HEK293 (cell line): Measurements from ENCODE around the gene TBX3.
"Not testable (repeated sequence)": the region's sequence is repeated elsewhere in the genome, so short reads cannot be mapped to it uniquely, and the experiment has no call there.

Experiments
- CTCF ChIA-PET: fragments of 350-600 bp; formaldehyde crosslinking; extraction: SDS; loops from one replicate; lab custom pipeline; 2021; ENCODE audit warnings: antibody characterized with exemption; lab: Yijun Ruan, JAX
- POLR2A ChIA-PET: fragments of 300-600 bp; formaldehyde crosslinking; extraction: SDS; loops from one replicate; lab custom pipeline; 2020; ENCODE audit warnings: antibody characterized with exemption, inconsistent platforms; lab: Yijun Ruan, JAX
- H3K27ac ChIP-seq: fragments of 200-500 bp; sonication (Bioruptor generic); 2 replicates; pipeline ENCODE4 v1.5.1; 2014; ENCODE audit warnings: low read depth, low read length, control low read depth, inconsistent platforms; ENCODE audit errors: extremely low read depth
- H3K36me3 ChIP-seq, 2 experiments: fragments of 200-500 bp in 1 of 2; sonication (Bioruptor generic) in 1 of 2; 1 replicate in 1 of 2; 2 replicates in 1 of 2; pipeline ENCODE4 v1.5.1; 2014 to 2017; ENCODE audit warnings: inconsistent platforms in 2 of 2, low read length in 2 of 2; ENCODE audit not compliant: control insufficient read depth in 2 of 2, insufficient read depth in 1 of 2
- H3K4me1 ChIP-seq: fragments of 200-500 bp; sonication (Bioruptor generic); 2 replicates; pipeline ENCODE4 v1.5.1; 2014; ENCODE audit warnings: mild to moderate bottlenecking, low read length, inconsistent platforms; ENCODE audit not compliant: control insufficient read depth, insufficient read depth
- H3K4me3 ChIP-seq: 2 replicates; pipeline ENCODE4 v1.5.1; 2011; ENCODE audit warnings: low read depth, mild to moderate bottlenecking, control low read depth, low read length, moderate library complexity
- H3K9me3 ChIP-seq: fragments of 200-500 bp; sonication (Bioruptor generic); 2 replicates; pipeline ENCODE4 v1.5.1; 2014; ENCODE audit warnings: low read depth, low read length, inconsistent platforms; ENCODE audit not compliant: control insufficient read depth, insufficient read depth
- IKZF3 ChIP-seq: fragments of 450-650 bp; IDR thresholded peaks from 2 replicates; pipeline ENCODE4 v1.5.0; 2018; ENCODE audit warnings: missing biosample characterization, mild to moderate bottlenecking, missing genetic modification characterization, moderate library complexity
- KLF9 ChIP-seq: fragments of 450-650 bp; formaldehyde crosslinking; IDR thresholded peaks from 2 replicates; pipeline ENCODE4 v1.5.1; 2016; ENCODE audit warnings: missing biosample characterization, missing genetic modification characterization, low read depth
- PRDM10 ChIP-seq: fragments of 450-650 bp; formaldehyde crosslinking; IDR thresholded peaks from 2 replicates; pipeline ENCODE4 v1.5.1; 2016; ENCODE audit warnings: missing biosample characterization, missing genetic modification characterization
- ZBTB21 ChIP-seq: fragments of 450-650 bp; formaldehyde crosslinking; IDR thresholded peaks from 2 replicates; pipeline ENCODE4 v1.5.1; 2017; ENCODE audit warnings: missing biosample characterization, missing genetic modification characterization
- ZBTB8A ChIP-seq: fragments of 450-650 bp; formaldehyde crosslinking; IDR thresholded peaks from 2 replicates; pipeline ENCODE4 v1.5.1; 2016; ENCODE audit warnings: missing biosample characterization, missing genetic modification characterization
- ZNF133 ChIP-seq: fragments of 450-650 bp; formaldehyde crosslinking; IDR thresholded peaks from 2 replicates; pipeline ENCODE4 v1.5.1; 2016; ENCODE audit warnings: missing biosample characterization, missing genetic modification characterization
- ZNF157 ChIP-seq: fragments of 450-650 bp; formaldehyde crosslinking; IDR thresholded peaks from 2 replicates; pipeline ENCODE4 v1.5.1; 2016; ENCODE audit warnings: missing biosample characterization, missing genetic modification characterization
- ZNF24 ChIP-seq: fragments of 450-650 bp; formaldehyde crosslinking; IDR thresholded peaks from 2 replicates; pipeline ENCODE4 v1.5.1; 2016; ENCODE audit warnings: missing biosample characterization, missing genetic modification characterization
- ZNF366 ChIP-seq: fragments of 450-650 bp; formaldehyde crosslinking; conservative IDR thresholded peaks from 2 replicates; pipeline ENCODE4 v1.5.1; 2016; ENCODE audit warnings: missing biosample characterization, missing genetic modification characterization
- ZNF404 ChIP-seq: fragments of 450-650 bp; formaldehyde crosslinking; IDR thresholded peaks from 2 replicates; pipeline ENCODE4 v1.5.1; 2017; ENCODE audit warnings: missing biosample characterization, missing genetic modification characterization
- ZNF416 ChIP-seq: fragments of 450-650 bp; formaldehyde crosslinking; IDR thresholded peaks from 2 replicates; pipeline ENCODE4 v1.5.1; 2016; ENCODE audit warnings: missing biosample characterization, missing genetic modification characterization
- ZNF558 ChIP-seq: fragments of 450-650 bp; formaldehyde crosslinking; IDR thresholded peaks from 2 replicates; pipeline ENCODE4 v1.5.1; 2016; ENCODE audit warnings: missing biosample characterization, missing genetic modification characterization
- ZNF561 ChIP-seq: fragments of 450-650 bp; IDR thresholded peaks from 2 replicates; pipeline ENCODE4 v1.5.1; 2018; ENCODE audit warnings: missing biosample characterization, missing genetic modification characterization, borderline replicate concordance
- ZNF585B ChIP-seq: fragments of 450-650 bp; formaldehyde crosslinking; IDR thresholded peaks from 2 replicates; pipeline ENCODE4 v1.5.1; 2016; ENCODE audit warnings: missing biosample characterization, missing genetic modification characterization
- ZNF596 ChIP-seq: fragments of 450-650 bp; IDR thresholded peaks from 2 replicates; pipeline ENCODE4 v1.5.0; 2018; ENCODE audit warnings: missing biosample characterization, mild to moderate bottlenecking, missing genetic modification characterization, moderate library complexity
- ZNF600 ChIP-seq: fragments of 450-650 bp; formaldehyde crosslinking; IDR thresholded peaks from 2 replicates; pipeline ENCODE4 v1.5.1; 2016; ENCODE audit warnings: missing biosample characterization, missing genetic modification characterization
- ZNF629 ChIP-seq: fragments of 450-650 bp; formaldehyde crosslinking; IDR thresholded peaks from 2 replicates; pipeline ENCODE4 v1.5.1; 2017; ENCODE audit warnings: missing biosample characterization, missing genetic modification characterization
- ZNF660 ChIP-seq: fragments of 450-650 bp; IDR thresholded peaks from 2 replicates; pipeline ENCODE4 v1.5.1; 2018; ENCODE audit warnings: missing biosample characterization, mild to moderate bottlenecking, missing genetic modification characterization
- ZNF707 ChIP-seq: fragments of 450-650 bp; formaldehyde crosslinking; IDR thresholded peaks from 2 replicates; pipeline ENCODE4 v1.5.1; 2016; ENCODE audit warnings: missing biosample characterization, missing genetic modification characterization
- TF ChIP-seq, protein P1 (sequence below): fragments of 450-650 bp; formaldehyde crosslinking; IDR thresholded peaks from 2 replicates; pipeline ENCODE4 v1.5.1; 2016; ENCODE audit warnings: missing biosample characterization, missing genetic modification characterization
- TF ChIP-seq, protein P2 (sequence below): fragments of 450-650 bp; formaldehyde crosslinking; IDR thresholded peaks from 2 replicates; pipeline ENCODE4 v1.5.1; 2016; ENCODE audit warnings: missing biosample characterization, missing genetic modification characterization

TBX3 gene

DNA sequence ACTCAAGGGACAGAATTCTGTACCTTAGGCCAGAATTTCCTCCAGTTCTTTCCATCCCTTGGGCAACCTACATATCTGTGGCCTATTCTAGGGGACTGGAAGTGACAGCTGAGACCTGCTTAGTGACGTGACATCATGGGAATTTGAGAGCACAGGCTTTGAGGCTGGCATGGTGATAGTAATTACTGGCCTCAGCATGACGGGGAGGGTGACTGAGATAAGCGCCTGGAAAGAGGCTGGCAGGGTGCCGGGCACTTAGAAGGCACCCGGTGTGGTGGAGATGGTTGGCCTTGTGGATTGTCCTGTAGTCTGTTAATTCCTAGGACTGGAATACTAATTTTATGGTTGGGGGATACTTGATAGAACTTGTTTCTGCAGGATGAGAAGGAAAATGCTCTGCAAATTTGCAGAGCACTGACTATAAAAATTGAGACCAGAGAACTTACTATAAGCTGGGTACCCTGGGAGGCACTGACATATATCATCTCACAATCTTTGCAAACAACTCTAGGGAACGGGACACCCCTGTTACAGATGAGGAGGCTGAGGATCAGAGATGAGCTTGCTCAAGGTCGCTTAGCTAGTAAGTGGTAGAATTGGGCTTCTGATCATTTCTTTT lies 42.2 kb upstream of the TBX3 start (continued):
- TF ChIP-seq ZNF660 (no peak; the same call in 1 of the 2 replicates), PRDM10 (peak; percentile 98), ZNF416 (tag by site-specific recombination) (no peak), ZBTB8A (peak; percentile 99), ZNF707 (tag by site-specific recombination) (no peak), IKZF3 (tag by site-specific recombination) (peak; percentile 63; the same call in 1 of the 2 replicates), ZNF600 (tag by site-specific recombination) (0 out of 2 replicates have a peak, but pooled peaks have one; percentile 27), ZBTB21 (tag by site-specific recombination) (peak; percentile 93), ZNF629 (tag by site-specific recombination) (peak; percentile 96), ZNF561 (tag by site-specific recombination) (0 out of 2 replicates have a peak, but pooled peaks have one; percentile 71), ZNF366 (tag by site-specific recombination) (no peak)
- TF ChIP-seq, protein P1, sequence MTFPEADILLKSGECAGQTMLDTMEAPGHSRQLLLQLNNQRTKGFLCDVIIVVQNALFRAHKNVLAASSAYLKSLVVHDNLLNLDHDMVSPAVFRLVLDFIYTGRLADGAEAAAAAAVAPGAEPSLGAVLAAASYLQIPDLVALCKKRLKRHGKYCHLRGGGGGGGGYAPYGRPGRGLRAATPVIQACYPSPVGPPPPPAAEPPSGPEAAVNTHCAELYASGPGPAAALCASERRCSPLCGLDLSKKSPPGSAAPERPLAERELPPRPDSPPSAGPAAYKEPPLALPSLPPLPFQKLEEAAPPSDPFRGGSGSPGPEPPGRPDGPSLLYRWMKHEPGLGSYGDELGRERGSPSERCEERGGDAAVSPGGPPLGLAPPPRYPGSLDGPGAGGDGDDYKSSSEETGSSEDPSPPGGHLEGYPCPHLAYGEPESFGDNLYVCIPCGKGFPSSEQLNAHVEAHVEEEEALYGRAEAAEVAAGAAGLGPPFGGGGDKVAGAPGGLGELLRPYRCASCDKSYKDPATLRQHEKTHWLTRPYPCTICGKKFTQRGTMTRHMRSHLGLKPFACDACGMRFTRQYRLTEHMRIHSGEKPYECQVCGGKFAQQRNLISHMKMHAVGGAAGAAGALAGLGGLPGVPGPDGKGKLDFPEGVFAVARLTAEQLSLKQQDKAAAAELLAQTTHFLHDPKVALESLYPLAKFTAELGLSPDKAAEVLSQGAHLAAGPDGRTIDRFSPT (tag by site-specific recombination), result no peak

GRCh38 chr12:114722176-114722575 lies 38.2 kb upstream of the TBX3 start:
- H3K4me1 ChIP-seq, POLR2A ChIA-PET, H3K4me3 ChIP-seq, CTCF ChIA-PET, H3K27ac ChIP-seq, H3K36me3 ChIP-seq, H3K9me3 ChIP-seq: not testable (repeated sequence)
- peak; percentile 91 for TF ChIP-seq ZNF596 (tag by site-specific recombination)
- TF ChIP-seq ZNF366 (tag by site-specific recombination), result peak; percentile 44; the same call in 1 of the 2 replicates

- TF ChIP-seq ZNF558 (no peak), ZNF404 (tag by site-specific recombination) (no peak), ZNF24 (tag by site-specific recombination) (no peak), ZNF585B (tag by site-specific recombination) (no peak), KLF9 (no peak), ZNF157 (tag by site-specific recombination) (no peak), IKZF3 (tag by site-specific recombination) (no peak), ZNF133 (tag by site-specific recombination) (no peak), ZNF596 (tag by site-specific recombination) (no peak)
- TF ChIP-seq, protein P2, sequence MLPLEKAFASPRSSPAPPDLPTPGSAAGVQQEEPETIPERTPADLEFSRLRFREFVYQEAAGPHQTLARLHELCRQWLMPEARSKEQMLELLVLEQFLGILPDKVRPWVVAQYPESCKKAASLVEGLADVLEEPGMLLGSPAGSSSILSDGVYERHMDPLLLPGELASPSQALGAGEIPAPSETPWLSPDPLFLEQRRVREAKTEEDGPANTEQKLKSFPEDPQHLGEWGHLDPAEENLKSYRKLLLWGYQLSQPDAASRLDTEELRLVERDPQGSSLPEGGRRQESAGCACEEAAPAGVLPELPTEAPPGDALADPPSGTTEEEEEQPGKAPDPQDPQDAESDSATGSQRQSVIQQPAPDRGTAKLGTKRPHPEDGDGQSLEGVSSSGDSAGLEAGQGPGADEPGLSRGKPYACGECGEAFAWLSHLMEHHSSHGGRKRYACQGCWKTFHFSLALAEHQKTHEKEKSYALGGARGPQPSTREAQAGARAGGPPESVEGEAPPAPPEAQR, result no peak
- POLR2A ChIA-PET, result no interaction called here
- Histone ChIP-seq H3K36me3 (no peaks in the 10 kb centered on the region), H3K4me1 (peaks cover 3% of the 10 kb centered on the region; the same call in 1 of the 2 replicates), H3K9me3 (no peaks in the 10 kb centered on the region), H3K4me3 (no peak overlapping the region), H3K27ac (no peak overlapping the region)
- CTCF ChIA-PET, result no interaction called here
Measured at GRCh38 chr12:114721266-114721665, 37.3 kb upstream of the TBX3 start.
